ENCODE measurements around the gene MPRIP.

DNA sequence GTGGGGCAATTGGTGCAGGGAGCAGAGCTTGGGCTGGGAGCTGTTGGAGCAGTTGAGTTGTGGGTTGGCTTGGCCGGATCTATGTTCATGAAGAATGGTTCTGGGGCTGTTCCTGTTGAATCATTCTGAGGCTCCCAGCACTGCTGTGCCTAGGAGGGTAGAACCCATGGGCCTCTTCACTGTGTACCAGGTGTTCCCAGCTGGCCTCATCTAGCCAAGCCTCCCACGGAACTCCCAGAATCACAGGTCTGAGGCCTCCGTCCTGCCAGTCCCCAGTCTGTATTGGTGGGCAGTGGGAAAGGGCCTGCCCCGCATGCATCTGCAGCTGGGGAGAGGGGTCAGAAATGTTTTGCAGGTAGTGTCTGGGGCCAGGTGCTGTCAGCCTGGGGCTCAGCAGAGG lies 74.1 kb downstream of the MPRIP start:
- TF ChIP-seq, protein P1, sequence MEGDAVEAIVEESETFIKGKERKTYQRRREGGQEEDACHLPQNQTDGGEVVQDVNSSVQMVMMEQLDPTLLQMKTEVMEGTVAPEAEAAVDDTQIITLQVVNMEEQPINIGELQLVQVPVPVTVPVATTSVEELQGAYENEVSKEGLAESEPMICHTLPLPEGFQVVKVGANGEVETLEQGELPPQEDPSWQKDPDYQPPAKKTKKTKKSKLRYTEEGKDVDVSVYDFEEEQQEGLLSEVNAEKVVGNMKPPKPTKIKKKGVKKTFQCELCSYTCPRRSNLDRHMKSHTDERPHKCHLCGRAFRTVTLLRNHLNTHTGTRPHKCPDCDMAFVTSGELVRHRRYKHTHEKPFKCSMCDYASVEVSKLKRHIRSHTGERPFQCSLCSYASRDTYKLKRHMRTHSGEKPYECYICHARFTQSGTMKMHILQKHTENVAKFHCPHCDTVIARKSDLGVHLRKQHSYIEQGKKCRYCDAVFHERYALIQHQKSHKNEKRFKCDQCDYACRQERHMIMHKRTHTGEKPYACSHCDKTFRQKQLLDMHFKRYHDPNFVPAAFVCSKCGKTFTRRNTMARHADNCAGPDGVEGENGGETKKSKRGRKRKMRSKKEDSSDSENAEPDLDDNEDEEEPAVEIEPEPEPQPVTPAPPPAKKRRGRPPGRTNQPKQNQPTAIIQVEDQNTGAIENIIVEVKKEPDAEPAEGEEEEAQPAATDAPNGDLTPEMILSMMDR (conservative IDR thresholded peaks at IDR 0.05) = no peak
- no peak for TF ChIP-seq ZFX (IDR thresholded peaks at IDR 0.05)
